HG02981 (cell line): ENCODE measurements around the gene DNAJC8.

Source experiments
- ATAC-seq: cut with Tn5 transposase; IDR thresholded peaks from one replicate; pipeline ENCODE4 v1.9.1; 2021; ENCODE audit warnings: mild to moderate bottlenecking, moderate library complexity; ENCODE audit not compliant: unreplicated experiment

Gene DNAJC8

GRCh38 chr1:28208818-28209441 lies 23.9 kb downstream of the DNAJC8 start:
- ATAC-seq = no peak

- ATAC-seq = no peak
These were observed 27.6 kb downstream of the DNAJC8 start for GRCh38 chr1:28205243-28205642.

- ATAC-seq = no peak
These were observed 32.5 kb downstream of the DNAJC8 start for GRCh38 chr1:28200234-28200873.

- peak; percentile 80 for ATAC-seq
These were observed 33.2 kb downstream of the DNAJC8 start for GRCh38 chr1:28199328-28200233.

- no peak for ATAC-seq
These were observed 35.0 kb downstream of the DNAJC8 start for GRCh38 chr1:28197682-28198415.

GRCh38 chr1:28196330-28196729 lies 36.5 kb downstream of the DNAJC8 start:
- no peak for ATAC-seq

- no peak for ATAC-seq
These were observed 37.0 kb downstream of the DNAJC8 start for GRCh38 chr1:28195780-28196179.

- ATAC-seq = no peak
These were observed 38.3 kb downstream of the DNAJC8 start for GRCh38 chr1:28194326-28195035.

GRCh38 chr1:28193701-28194161 lies 39.1 kb downstream of the DNAJC8 start:
- no peak for ATAC-seq

- ATAC-seq = no peak
These were observed 41.7 kb downstream of the DNAJC8 start for GRCh38 chr1:28190996-28191645.

- ATAC-seq = no peak
These were observed 42.4 kb downstream of the DNAJC8 start for GRCh38 chr1:28190337-28190979.

- ATAC-seq = no peak
These were observed 47.8 kb downstream of the DNAJC8 start for GRCh38 chr1:28185071-28185470.

GRCh38 chr1:28180306-28181305 lies 52.2 kb downstream of the DNAJC8 start:
- no peak for ATAC-seq

GRCh38 chr1:28178690-28179485 lies 53.9 kb downstream of the DNAJC8 start:
- no peak for ATAC-seq

- peak; percentile 40 for ATAC-seq
These were observed 56.0 kb downstream of the DNAJC8 start, which contains the start of gene PTAFR for GRCh38 chr1:28176492-28177470. Gene PTAFR (minus strand): TSS chr1:28176690. CDS start chr1:28151021, 25,669 bp downstream.

GRCh38 chr1:28175955-28176485 lies 56.8 kb downstream of the DNAJC8 start:
- ATAC-seq = no peak
